Stimulated activated CD8-positive, alpha-beta memory T cell treated with anti-CD3 and anti-CD28 coated beads, Interleukin-2, amount 100 ng/mL, for 1 hour (primary cell): Measurements from ENCODE around the gene PSG7.
"Not testable (repeated sequence)": the region's sequence is repeated elsewhere in the genome, so short reads cannot be mapped to it uniquely, and the experiment has no call there.

ENCODE experiments used
- DNase-seq, 2 donors: peaks; one replicate each; pipeline ENCODE4 v3.0.0-alpha.2; 2020; ENCODE audit warnings: low read depth in 2 of 2

PSG7 gene

GRCh38 chr19:42916931-42917330 lies 20.1 kb downstream of the PSG7 start:
- DNase-seq, result not testable (repeated sequence)

- not testable (repeated sequence) for DNase-seq
Measured at GRCh38 chr19:42913516-42913915, 23.5 kb downstream of the PSG7 start.

GRCh38 chr19:42912941-42913340 lies 24.1 kb downstream of the PSG7 start:
- not testable (repeated sequence) for DNase-seq

DNA sequence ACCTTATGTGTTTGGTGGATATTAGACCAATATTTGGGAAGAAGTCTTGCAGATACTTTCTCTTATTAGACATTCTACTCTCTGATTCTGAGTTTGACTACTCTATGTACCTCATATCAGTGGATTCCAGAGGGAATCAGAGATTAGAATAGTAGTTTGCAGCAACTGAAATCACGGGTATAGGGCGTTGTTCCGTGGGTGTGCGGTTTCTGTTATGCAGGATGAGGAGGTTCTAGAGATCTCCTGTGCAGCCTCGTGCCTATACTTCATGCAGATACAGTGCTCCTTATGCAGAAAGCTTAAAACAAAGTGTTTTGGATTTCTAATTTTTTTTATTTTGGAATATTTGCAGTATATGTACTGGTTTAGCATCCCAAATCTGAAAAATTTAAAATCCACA lies 25.3 kb downstream of the PSG7 start:
- not testable (repeated sequence) for DNase-seq

- DNase-seq, result not testable (repeated sequence)
Measured at GRCh38 chr19:42906162-42906561, 30.8 kb downstream of the PSG7 start.

- DNase-seq, result not testable (repeated sequence)
Measured at GRCh38 chr19:42900561-42900960, 36.4 kb downstream of the PSG7 start.

DNA sequence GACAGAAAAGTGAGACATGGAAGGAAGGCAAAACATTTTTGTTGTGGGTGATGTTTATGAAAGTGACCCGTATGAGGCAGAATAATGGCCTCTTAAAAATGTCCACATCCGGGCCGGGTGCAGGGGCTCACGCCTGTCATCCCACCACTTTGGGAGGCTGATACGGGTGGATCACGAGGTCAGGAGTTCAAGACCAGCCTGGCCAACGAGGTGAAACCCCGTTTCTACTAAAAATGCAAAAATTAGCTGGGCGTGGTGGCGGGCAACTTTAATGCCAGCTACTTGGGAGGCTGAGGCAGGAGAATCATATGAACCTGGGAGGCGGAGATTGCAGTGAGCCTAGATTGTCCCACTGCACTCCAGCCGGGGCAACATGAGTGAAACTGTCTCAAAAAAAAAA lies 37.3 kb downstream of the PSG7 start:
- DNase-seq, result not testable (repeated sequence)

- not testable (repeated sequence) for DNase-seq
Measured at GRCh38 chr19:42899110-42899509, 37.9 kb downstream of the PSG7 start.

GRCh38 chr19:42898656-42899055 lies 38.4 kb downstream of the PSG7 start:
- not testable (repeated sequence) for DNase-seq

- DNase-seq, result not testable (repeated sequence)
Measured at GRCh38 chr19:42897729-42898128, 39.3 kb downstream of the PSG7 start.

DNA sequence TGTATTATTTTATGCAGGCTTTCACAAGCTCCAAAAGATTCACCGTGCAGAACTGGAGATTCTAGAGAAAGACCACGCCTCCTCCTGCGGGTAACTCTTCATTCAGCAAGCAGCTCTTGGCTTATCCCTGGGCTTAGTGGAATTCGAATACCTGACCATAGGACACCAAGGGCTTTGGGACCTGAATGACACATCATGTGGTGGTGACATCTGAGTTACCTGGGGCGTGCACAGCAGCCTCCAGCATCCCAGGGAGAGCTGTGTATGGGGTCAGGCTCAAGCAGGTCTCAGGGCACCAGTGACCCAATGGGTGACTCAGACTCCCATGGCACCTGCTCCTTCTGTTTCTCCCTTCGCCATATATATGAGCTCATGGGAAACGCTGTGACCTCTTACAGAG lies 46.6 kb downstream of the PSG7 start:
- DNase-seq, result not testable (repeated sequence)

GRCh38 chr19:42887876-42888445 lies 49.0 kb downstream of the PSG7 start:
- not testable (repeated sequence) for DNase-seq

DNA sequence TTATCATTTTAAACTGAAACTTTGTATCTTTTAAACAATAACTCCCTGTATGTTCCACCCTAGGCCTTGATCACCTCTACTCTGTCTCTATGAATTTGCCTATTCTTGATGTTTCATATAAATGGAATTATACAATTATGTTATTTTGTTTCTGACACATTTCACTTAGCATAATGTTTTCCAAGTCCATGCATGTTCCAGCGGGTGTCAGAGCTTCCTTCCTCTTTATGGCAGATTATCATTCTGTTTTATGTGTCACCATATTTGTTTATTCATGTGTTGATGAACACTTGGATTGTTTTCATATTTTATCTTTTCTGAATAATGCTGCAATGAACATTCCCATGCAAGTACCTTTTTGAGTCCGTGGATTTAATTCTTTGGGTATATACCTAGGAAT lies 54.3 kb downstream of the PSG7 start:
- not testable (repeated sequence) for DNase-seq

DNA sequence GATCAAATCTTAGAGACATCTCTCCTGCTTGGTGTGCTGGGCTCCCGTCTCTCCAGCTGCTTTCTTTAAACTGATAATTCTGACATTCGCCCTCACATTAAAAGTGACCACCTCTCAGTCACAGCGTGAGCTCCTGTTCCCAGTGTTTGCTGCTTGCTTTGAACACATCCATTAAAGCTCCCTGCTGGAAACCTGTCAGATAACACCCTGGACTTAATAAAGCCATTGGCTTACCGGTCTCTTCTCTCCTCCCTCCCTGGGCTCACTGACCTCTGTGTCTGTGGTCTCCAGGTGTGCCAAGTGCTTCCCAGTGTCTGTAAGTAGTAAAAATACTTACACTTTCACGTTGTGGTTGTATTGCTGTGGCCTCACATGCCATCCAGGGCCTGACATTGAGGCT lies 55.0 kb downstream of the PSG7 start:
- DNase-seq, result not testable (repeated sequence)

DNA sequence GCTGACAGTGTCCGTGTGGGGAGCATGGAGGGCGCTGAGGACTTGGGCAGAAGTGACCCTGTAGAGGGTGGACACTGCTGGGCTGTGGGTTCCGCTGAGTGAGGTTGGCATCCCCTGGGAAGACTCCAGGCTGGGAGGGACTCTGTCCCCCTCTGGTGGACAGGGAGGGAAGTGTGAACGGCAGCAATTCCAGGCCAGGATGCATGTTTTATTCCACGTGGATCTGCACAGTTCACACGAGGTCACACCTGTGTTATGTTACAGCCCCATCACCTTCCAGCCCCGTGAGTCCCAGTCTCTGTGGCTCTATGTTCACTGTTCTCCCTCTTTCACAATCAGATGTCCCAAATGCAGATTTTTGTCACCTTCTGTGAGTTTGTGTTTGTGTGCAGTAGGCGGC lies 55.7 kb downstream of the PSG7 start:
- DNase-seq, result not testable (repeated sequence)

GRCh38 chr19:42880621-42881020 lies 56.4 kb downstream of the PSG7 start:
- DNase-seq, result not testable (repeated sequence)

- DNase-seq, result no peak
Measured at GRCh38 chr19:42879613-42880012, 57.4 kb downstream of the PSG7 start, which contains the start of gene PSG1. Gene PSG1, minus strand, starts transcription at chr19:42879713. Its CDS starts 132 bp downstream, at chr19:42879581.

DNA sequence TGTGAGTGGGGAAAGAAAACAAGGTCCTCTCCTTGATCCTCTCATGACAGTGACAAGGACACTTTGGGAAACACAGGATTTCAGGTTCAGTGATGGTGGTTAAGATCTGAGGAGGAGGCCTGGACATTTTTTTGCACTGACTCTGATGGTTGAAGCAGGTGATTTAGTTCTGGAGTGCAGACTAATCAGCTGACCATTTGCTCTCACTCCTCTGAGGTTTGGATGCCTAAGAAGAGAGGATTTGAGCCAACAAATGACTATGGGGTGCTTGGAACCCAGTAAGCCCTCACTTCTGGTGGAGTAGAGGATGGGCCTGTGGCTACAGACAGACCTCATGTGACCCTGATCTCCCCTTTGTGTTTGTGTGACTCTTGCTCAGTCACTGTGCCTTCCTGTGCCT lies 60.4 kb downstream of the PSG7 start:
- DNase-seq, result not testable (repeated sequence)

GRCh38 chr19:42875881-42876280 lies 61.1 kb downstream of the PSG7 start:
- DNase-seq, result not testable (repeated sequence)

DNA sequence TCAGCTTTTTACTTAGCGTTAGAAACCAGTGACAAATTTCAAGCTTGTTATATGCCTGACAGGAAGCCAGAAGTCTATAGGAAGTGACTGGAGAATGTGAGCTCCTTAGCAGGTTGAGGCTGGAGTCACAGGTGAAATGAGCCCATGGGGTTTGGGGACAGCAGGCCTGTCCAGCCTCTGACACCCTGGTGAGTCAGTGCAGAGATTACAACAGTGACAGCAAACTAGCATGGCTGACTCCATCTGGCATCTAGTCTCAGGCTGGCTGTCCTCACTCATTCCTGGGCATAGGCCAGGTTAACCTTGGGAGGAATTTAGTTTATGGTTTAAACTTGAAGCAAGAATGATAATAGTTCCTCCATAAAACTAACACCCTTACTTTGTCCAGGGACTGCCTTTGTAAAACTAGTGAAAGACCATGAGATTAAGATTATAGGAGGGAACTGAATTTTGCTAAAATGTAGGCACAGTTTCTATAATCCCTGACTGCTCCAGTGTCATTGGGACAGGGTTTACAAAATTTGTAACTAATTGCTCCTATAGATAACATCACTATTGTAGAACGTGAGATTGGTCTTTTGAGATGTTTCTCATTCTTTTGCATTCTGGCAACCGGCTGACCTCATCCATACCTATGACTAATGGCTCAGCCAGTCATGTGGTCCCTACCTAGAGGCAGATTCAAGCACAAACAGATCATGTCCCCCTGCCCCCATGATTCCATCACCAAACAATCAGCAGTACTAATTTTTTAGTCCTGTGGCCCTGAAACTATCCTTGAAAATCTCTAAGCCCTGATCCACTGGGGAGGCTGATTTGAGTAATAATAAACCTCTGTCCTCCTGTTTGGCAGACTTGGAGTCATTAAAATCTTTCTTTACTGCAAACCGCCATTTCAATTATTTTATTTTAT lies 61.9 kb downstream of the PSG7 start:
- DNase-seq, result not testable (repeated sequence)

GRCh38 chr19:42874136-42874535 lies 62.9 kb downstream of the PSG7 start:
- not testable (repeated sequence) for DNase-seq
